HG03097 (cell line): ENCODE measurements around the gene SMOC1.

ENCODE experiments used
- ATAC-seq: cut with Tn5 transposase; IDR thresholded peaks from one replicate; pipeline ENCODE4 v1.9.1; 2021; ENCODE audit not compliant: unreplicated experiment, low FRiP score

The SMOC1 gene

GRCh38 chr14:70029296-70030132 is 150.3 kb downstream of the SMOC1 start:
- no peak for ATAC-seq

- no peak for ATAC-seq
Measured at GRCh38 chr14:70032016-70032415, 152.8 kb downstream of the SMOC1 start.

DNA sequence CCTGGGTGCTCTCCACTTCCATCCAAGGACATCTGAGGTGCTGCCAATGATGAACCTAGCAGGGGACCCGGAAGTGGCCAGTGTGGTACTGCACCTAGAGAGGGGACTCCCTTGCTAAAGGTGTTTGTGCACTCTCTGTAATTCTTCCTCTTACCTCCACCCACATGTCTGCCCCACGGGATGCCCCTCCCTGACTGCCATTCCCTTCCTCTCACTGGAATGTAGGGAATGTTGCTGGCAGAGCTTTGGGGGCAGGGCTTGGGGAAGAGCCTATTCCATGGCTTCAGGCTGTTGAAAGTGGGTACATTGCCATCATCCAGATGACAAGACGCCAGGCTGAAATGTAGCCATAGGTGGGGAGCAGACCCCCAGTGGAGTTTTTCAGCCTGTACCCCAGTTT is 153.2 kb downstream of the SMOC1 start:
- ATAC-seq: no peak

GRCh38 chr14:70033116-70033515 is 153.9 kb downstream of the SMOC1 start:
- no peak for ATAC-seq

GRCh38 chr14:70033561-70033960 is 154.3 kb downstream of the SMOC1 start:
- ATAC-seq: no peak

GRCh38 chr14:70034257-70034656 is 155.0 kb downstream of the SMOC1 start:
- no peak for ATAC-seq

- no peak for ATAC-seq
Measured at GRCh38 chr14:70036665-70037064, 157.4 kb downstream of the SMOC1 start.

DNA sequence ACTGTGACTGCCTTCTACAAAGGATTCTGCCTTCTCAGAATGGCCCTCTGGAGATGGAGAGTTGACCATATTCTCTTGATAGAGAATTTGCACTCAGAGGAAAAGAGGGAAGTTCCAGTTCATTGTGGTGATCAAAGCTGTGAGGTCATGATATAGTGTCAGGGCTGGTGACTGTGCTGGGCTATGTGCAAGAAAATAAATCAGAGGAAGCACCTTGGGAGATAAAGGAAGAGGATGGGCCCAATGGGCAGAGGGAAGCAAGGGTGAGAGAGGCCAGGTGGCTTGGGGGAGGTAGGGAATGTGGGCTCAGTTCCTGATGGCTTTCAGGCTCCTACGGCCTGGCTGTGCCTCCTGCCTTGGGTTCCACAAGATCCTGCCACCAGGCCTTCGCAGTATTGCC is 163.8 kb downstream of the SMOC1 start:
- ATAC-seq: no peak

- no peak for ATAC-seq
Measured at GRCh38 chr14:70045310-70045709, 166.1 kb downstream of the SMOC1 start.

DNA sequence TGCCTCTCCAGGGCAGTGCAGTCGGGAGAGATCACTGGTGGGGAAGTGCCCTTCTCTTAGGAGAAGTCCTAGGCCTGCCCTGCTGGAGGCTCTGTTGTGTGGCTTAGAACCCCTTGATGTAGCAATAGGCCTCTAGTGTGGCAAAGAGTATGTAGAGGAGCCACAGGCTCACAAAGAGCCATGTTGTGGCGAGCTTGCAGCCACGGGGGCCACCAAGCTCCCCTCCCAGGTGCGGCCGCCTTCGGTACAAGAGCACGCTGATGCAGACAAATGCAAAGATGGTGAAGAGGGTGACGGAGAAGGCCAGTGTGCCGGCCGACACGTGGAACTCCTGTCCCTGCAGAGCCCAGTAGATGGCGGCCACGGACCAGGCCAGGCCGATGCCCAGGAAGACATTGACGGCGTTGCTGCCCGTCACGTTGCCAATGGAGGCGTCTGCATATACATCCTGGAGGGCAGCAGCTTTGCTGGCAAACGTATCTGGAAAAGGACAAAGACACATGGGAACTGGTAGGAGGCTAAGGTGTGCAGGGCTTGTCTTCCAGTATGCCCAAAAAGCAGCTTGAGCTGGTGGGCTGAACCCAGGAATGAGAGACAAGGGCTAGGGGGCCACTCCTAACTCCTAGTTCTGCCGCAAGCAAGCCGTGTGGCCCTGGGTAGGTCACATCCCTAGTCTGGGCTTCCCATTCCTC is 166.8 kb downstream of the SMOC1 start:
- no peak for ATAC-seq

DNA sequence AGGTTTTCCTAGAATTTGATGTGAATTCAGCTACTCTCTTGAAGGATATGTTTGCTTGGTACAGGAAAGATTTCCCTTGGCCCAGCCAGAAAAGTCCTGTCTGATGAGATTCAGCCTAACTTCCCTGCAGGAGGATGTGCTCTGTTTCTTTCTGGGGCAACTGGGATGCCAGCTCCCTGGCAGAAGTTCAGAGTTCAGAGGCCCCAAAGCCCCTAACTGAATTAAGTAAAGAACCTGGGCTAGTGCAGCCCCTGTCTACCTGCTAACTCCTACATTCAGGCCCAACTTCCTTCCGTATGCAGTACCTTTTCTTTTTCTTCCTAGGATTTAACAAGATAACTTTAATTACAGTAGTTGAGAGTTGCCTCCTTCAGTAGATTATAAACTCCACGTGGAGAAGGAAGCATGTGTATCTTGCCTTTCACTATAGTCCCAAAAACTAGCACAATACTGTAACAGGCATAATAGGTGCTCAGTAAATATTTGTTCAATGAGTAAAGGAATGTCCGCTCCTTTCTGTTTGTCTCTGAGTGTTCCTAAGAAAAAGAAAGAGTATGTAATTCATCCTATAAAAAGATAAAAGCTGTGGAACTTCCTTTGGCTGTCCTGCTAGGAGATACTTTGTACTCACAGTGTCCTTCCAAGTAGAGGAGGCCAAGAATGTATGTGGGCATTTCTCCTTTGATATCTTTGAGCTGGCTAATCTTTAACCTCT is 168.5 kb downstream of the SMOC1 start:
- no peak for ATAC-seq

DNA sequence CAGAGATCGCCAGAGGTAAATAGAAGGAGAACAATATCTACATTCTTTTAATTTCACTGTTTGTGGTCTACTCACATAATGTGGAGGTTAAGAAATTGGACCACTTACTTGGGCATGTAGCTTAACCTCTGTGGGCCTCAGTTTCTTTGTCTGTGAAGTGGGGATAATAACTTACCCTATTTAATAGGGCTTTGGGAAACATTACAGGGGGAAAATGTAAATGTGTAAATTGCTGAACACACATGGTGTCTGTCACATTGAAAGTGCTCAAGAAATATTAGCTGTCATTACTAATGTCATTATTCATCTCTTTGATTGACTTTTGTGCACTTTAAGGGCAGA is 169.1 kb downstream of the SMOC1 start:
- no peak for ATAC-seq

DNA sequence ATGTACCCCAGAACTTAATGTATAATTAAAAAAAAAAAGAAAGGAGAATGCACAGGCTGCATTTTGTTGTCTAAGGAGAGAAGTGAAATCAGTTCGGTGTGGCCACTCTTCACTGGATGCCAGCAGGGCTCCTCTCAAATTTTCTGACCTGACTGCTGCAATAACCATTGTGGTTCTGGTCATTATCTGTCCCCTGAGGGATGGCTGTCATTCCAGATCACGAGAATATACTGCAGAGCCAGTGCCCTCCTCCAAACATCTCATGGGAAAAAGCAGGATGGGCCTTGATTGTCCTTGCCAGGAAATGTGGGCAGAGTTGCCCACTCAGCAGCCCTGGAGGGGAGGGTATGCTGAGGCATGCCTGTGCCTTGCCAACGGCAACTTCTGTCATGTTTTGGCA is 170.4 kb downstream of the SMOC1 start:
- ATAC-seq: no peak

DNA sequence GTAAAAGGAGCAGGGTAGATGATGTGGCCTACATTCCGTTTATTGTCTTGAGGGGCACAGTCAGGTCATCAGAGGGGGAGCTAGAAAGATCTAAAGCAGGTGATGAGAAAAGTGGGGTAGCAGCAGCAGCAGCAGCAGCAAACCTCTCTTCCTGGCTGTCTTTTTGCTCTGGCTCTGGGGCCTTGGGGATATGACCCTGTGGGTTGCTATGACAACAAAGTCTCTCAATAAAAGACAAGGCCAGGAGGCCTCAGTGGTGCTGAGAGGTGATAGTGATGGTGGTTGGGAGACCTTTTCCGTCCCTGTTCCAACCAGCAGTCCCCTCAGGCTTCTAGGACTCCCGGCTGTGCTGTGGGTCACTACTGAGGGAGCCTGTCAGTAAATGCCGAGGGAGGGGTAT is 170.9 kb downstream of the SMOC1 start:
- no peak for ATAC-seq

DNA sequence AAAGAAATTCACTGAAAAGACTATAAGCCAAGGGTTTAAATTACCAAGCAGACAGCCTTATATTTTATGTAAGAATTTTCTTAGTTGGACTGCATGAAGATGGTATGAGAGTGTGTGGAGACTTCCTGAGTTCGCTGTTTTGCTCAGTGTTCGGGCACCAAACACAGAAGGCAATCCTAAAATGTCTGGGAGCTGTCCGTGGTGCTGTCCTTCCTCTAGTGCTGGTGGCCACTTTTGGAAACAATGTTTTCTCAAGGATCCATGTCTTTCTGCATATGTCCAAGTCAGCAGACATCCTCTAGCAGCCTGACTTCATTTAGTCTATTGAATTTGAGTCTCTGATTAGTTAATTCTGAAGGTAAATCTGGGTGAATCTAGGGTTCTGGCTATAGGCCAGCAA is 173.8 kb downstream of the SMOC1 start:
- no peak for ATAC-seq

- ATAC-seq: no peak
Measured at GRCh38 chr14:70057519-70058136, 178.4 kb downstream of the SMOC1 start.

GRCh38 chr14:70059545-70059944 is 180.3 kb downstream of the SMOC1 start:
- no peak for ATAC-seq

- ATAC-seq: no peak
Measured at GRCh38 chr14:70061108-70061507, 181.9 kb downstream of the SMOC1 start.

DNA sequence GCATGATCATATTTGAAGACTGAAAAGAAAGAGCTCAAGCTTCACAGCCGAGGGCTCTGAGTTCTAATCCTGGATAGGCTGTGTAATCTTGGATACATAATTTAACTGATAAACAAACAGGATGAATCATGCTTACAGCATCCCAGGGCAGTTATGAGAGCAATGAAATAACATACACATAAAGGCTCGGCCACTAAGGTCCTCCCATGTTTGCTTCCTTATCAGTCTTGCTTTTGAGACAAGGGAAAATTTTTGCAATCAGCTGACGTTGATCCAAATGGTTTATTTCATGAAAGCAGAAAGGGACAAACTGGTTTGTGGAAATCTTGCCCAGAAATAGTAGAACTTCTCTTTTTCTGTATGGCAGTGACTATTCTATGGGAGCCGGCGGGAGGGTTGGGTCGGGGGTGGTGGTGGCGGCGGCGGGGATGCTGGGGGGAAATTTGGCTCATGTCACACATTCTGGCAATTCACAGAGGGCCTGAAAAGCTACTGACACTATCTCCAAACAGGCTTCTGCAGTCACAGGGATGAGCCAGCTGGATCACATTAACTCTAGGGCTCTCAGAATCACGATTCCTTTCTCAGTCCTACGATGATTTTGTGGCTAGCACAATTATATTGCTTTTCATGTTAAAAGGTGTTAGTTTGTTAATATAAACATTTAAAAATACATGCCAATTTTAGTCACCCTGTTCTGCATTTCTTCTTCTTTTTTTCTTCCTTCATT is 185.1 kb downstream of the SMOC1 start:
- no peak for ATAC-seq

- no peak for ATAC-seq
Measured at GRCh38 chr14:70067810-70068209, 188.6 kb downstream of the SMOC1 start.

- no peak for ATAC-seq
Measured at GRCh38 chr14:70069186-70069585, 190.0 kb downstream of the SMOC1 start.
